ENCODE results near the gene GAB2. TPM values are rescaled to one million over a fixed set of nuclear protein-coding genes. Genes with fewer than 3 reads are reported as not detected.

Gene GAB2
- polyA plus RNA-seq, 2 of the 4 experiments (the other 2 are of a cell fraction), result 2.8 to 4.7 TPM

- no peak for TF ChIP-seq FOSL2 (IDR thresholded peaks at IDR 0.05)
- no peak for TF ChIP-seq FOSL2 (CRISPR knock-in tag; IDR thresholded peaks at IDR 0.05)
- no peak for TF ChIP-seq FOXS1 (CRISPR knock-in tag; IDR thresholded peaks at IDR 0.05)
- no peak for TF ChIP-seq CEBPB (IDR thresholded peaks at IDR 0.05)
- no peak for TF ChIP-seq RCOR1 (IDR thresholded peaks at IDR 0.05; ENCODE audit: low read depth, low read length)
- no peak for TF ChIP-seq MAZ (IDR thresholded peaks at IDR 0.05; ENCODE audit: borderline replicate concordance, low read depth, low read length)
Measured at GRCh38 chr11:78201096-78201818, 216.4 kb downstream of the GAB2 start (continued).

GRCh38 chr11:78200553-78200952 is 217.1 kb downstream of the GAB2 start:
- CTCF ChIA-PET, result interaction anchor here (0.6 to 1.9 kb wide), 6 partner anchors 11 to 364 kb away, joined by 3 to 6 read pairs (median 4); partner anchors contain the start of genes KCTD21 and USP35
- POLR2A ChIA-PET, result interaction anchor here (0.6 kb wide), 1 partner anchor 216 kb away, joined by 8 read pairs; no protein-coding TSS in a partner anchor
- FAIRE-seq, result no peak

GRCh38 chr11:78200061-78200460 is 217.6 kb downstream of the GAB2 start:
- 92% methylated on average over 4 of the region's 4 CpGs for WGBS (ENCODE audit: missing lambda C conversion rate)
- H3K9me3 ChIP-seq, result no peaks in the 10 kb centered on the region
- POLR2A ChIA-PET, result no interaction called here
- no peak overlapping the region for H3K4me3 ChIP-seq
- TF ChIP-seq POLR2A (IDR thresholded peaks at IDR 0.05; ENCODE audit: low read length) (no peak), RCOR1 (IDR thresholded peaks at IDR 0.05; ENCODE audit: low read depth, low read length) (no peak), NR3C1 (IDR thresholded peaks at IDR 0.05) (no peak)
- no peak overlapping the region for H3K27ac ChIP-seq
- no peak for FAIRE-seq
- CTCF ChIA-PET, result interaction anchor here (0.6 to 1.5 kb wide), 6 partner anchors 10 to 364 kb away, joined by 3 to 6 read pairs (median 3); no protein-coding TSS in a partner anchor
- no peak for ATAC-seq
- no peaks in the 10 kb centered on the region for H3K4me1 ChIP-seq
- no peak for DNase-seq (ENCODE audit: low read depth in 1 of 2, low spot score in 1 of 2)
- H3K4me2 ChIP-seq, result no peak overlapping the region

More at GRCh38 chr11:78200553-78200952, 217.1 kb downstream of the GAB2 start:
- Histone ChIP-seq H3K27ac (no peak overlapping the region), H3K4me1 (no peaks in the 10 kb centered on the region), H3K9me3 (no peaks in the 10 kb centered on the region), H3K4me3 (no peak overlapping the region), H3K4me2 (no peak overlapping the region)
- 98% methylated on average over 13 of the region's 13 CpGs for WGBS (ENCODE audit: missing lambda C conversion rate)
- ATAC-seq (no peak), DNase-seq (ENCODE audit: low read depth in 1 of 2, low spot score in 1 of 2) (no peak)
- TF ChIP-seq TFCP2L1 (CRISPR knock-in tag; IDR thresholded peaks at IDR 0.05), result no peak
- no peak for TF ChIP-seq MYC (IDR thresholded peaks at IDR 0.05; ENCODE audit: borderline replicate concordance, low read length)

GRCh38 chr11:78199653-78200015 is 218.0 kb downstream of the GAB2 start:
- DNase-seq (ENCODE audit: low read depth in 1 of 2, low spot score in 1 of 2) (no peak), FAIRE-seq (no peak), ATAC-seq (no peak)
- no peak overlapping the region for H3K4me3 ChIP-seq
- peaks cover 1% of the 10 kb centered on the region; the same call in 1 of the 3 replicates for H3K4me1 ChIP-seq
- H3K27ac ChIP-seq, result no peak overlapping the region
- no peak overlapping the region for H3K4me2 ChIP-seq
- H3K9me3 ChIP-seq, result no peaks in the 10 kb centered on the region
- ChIA-PET POLR2A (no interaction called here), CTCF (interaction anchor here (0.8 to 1.5 kb wide), 4 partner anchors 10 to 365 kb away, joined by 3 to 6 read pairs (median 3); no protein-coding TSS in a partner anchor)
- WGBS (ENCODE audit: missing lambda C conversion rate), result 93% methylated on average over 5 of the region's 5 CpGs
- TF ChIP-seq MAFK (IDR thresholded peaks at IDR 0.05; ENCODE audit: partially characterized antibody), result no peak
- no peak for TF ChIP-seq HDAC2 (IDR thresholded peaks at IDR 0.05)
- no peak for TF ChIP-seq TP53 (CRISPR knock-in tag; IDR thresholded peaks at IDR 0.05)
- no peak for TF ChIP-seq EHMT2 (IDR thresholded peaks at IDR 0.05; ENCODE audit: low read depth)
- TF ChIP-seq RAD21 (conservative IDR thresholded peaks at IDR 0.05 in 1 of 2, IDR thresholded peaks at IDR 0.05 in 1 of 2), result no peak
- no peak for TF ChIP-seq NFE2L2 (conservative IDR thresholded peaks at IDR 0.05; ENCODE audit: low read length)
- no peak for TF ChIP-seq ATOH8 (CRISPR knock-in tag; IDR thresholded peaks at IDR 0.05; ENCODE audit: low read depth)
- no peak for TF ChIP-seq PBX3 (IDR thresholded peaks at IDR 0.05)
- TF ChIP-seq REST (IDR thresholded peaks at IDR 0.05), result no peak
- TF ChIP-seq ZSCAN20 (CRISPR knock-in tag; IDR thresholded peaks at IDR 0.05), result no peak
